Liver (tissue), 9 donors: ENCODE measurements around the gene ME2. TPM values are rescaled to one million over a fixed set of nuclear protein-coding genes. Genes with fewer than 3 reads are reported as not detected.
"Not testable (repeated sequence)": the region's sequence is repeated elsewhere in the genome, so short reads cannot be mapped to it uniquely, and the experiment has no call there.

Experiments used
- DNase-seq: peaks from one replicate; pipeline ENCODE4 v3.0.0-alpha.2; 2017; ENCODE audit warnings: low spot score
- H3K27ac ChIP-seq, 2 donors: one replicate each; pipeline ENCODE4 v1.7.0; 2013; ENCODE audit warnings: inconsistent platforms in 2 of 2, low read length in 2 of 2, control low read depth in 1 of 2, low read depth in 1 of 2, mild to moderate bottlenecking in 1 of 2
- H3K27me3 ChIP-seq, 4 donors: one replicate each; pipeline versions ENCODE4 v1.6.1 to v1.7.0; 2013; ENCODE audit warnings: low read length in 3 of 4, inconsistent platforms in 1 of 4, mild to moderate bottlenecking in 1 of 4, moderate library complexity in 1 of 4; ENCODE audit not compliant: control insufficient read depth in 4 of 4, insufficient read depth in 4 of 4
- H3K36me3 ChIP-seq, 4 donors: one replicate each; pipeline versions ENCODE4 v1.6.1 to v1.7.0; 2013; ENCODE audit warnings: low read length in 3 of 4, mild to moderate bottlenecking in 3 of 4, low read depth in 1 of 4, moderate library complexity in 1 of 4; ENCODE audit not compliant: control insufficient read depth in 4 of 4, insufficient read depth in 3 of 4
- H3K4me1 ChIP-seq, 4 donors: one replicate each; pipeline versions ENCODE4 v1.6.1 to v1.7.0; 2013; ENCODE audit warnings: low read length in 3 of 4, mild to moderate bottlenecking in 3 of 4, moderate library complexity in 1 of 4; ENCODE audit not compliant: control insufficient read depth in 4 of 4, insufficient read depth in 4 of 4
- H3K4me3 ChIP-seq, 3 donors: one replicate each; pipeline versions ENCODE4 v1.6.1 to v1.7.0; 2013; ENCODE audit warnings: low read length in 3 of 3, control low read depth in 1 of 3, low read depth in 1 of 3, mild to moderate bottlenecking in 1 of 3
- H3K9ac ChIP-seq, 2 donors: one replicate each; pipeline ENCODE4 v1.7.0; 2013; ENCODE audit warnings: low read length in 2 of 2, mild to moderate bottlenecking in 2 of 2, moderate library complexity in 2 of 2, control low read depth in 1 of 2, low read depth in 1 of 2
- H3K9me3 ChIP-seq, 4 donors: one replicate each; pipeline versions ENCODE4 v1.6.1 to v1.7.0; 2013; ENCODE audit warnings: low read length in 3 of 4; ENCODE audit not compliant: control insufficient read depth in 4 of 4
- ATF3 ChIP-seq: IDR thresholded peaks from 2 replicates; pipeline ENCODE4 v1.6.1; 2016; ENCODE audit warnings: antibody characterized with exemption
- CTCF ChIP-seq: fragments of 150-350 bp; IDR thresholded peaks from 2 replicates; pipeline ENCODE4 v1.5.1; 2017; ENCODE audit warnings: improper control_type of control experiment, low read depth, low read length; ENCODE audit not compliant: missing input control
- EGR1 ChIP-seq, 2 donors: IDR thresholded peaks; 2 replicates each; pipeline ENCODE4 v1.6.1; 2016 to 2018; ENCODE audit warnings: antibody characterized with exemption in 2 of 2, low read depth in 2 of 2
- FOXA2 ChIP-seq: IDR thresholded peaks from 2 replicates; pipeline ENCODE4 v1.6.1; 2016; ENCODE audit warnings: antibody characterized with exemption
- GABPA ChIP-seq, 2 donors: IDR thresholded peaks in 1 of 2; conservative IDR thresholded peaks in 1 of 2; 2 replicates each; pipeline ENCODE4 v1.6.1; 2016; ENCODE audit warnings: antibody characterized with exemption in 2 of 2, mild to moderate bottlenecking in 1 of 2, moderate library complexity in 1 of 2
- HNF4A ChIP-seq, 2 donors: conservative IDR thresholded peaks; 2 replicates each; pipeline ENCODE4 v1.6.1; 2016; ENCODE audit warnings: antibody characterized with exemption in 2 of 2, mild to moderate bottlenecking in 2 of 2
- HNF4G ChIP-seq: IDR thresholded peaks from 2 replicates; pipeline ENCODE4 v1.6.1; 2016; ENCODE audit warnings: antibody characterized with exemption
- JUND ChIP-seq, 2 donors: IDR thresholded peaks; 2 replicates each; pipeline ENCODE4 v1.6.1; 2016; ENCODE audit warnings: antibody characterized with exemption in 2 of 2
- MAX ChIP-seq: IDR thresholded peaks from 2 replicates; pipeline ENCODE4 v1.6.1; 2016; ENCODE audit warnings: antibody characterized with exemption
- NR2F2 ChIP-seq: IDR thresholded peaks from 2 replicates; pipeline ENCODE4 v1.6.1; 2016; ENCODE audit warnings: antibody characterized with exemption
- RAD21 ChIP-seq, 2 donors: IDR thresholded peaks; 2 replicates each; pipeline ENCODE4 v1.6.1; 2016; ENCODE audit warnings: antibody characterized with exemption in 2 of 2, mild to moderate bottlenecking in 2 of 2
- REST ChIP-seq: IDR thresholded peaks from 2 replicates; pipeline ENCODE4 v1.6.1; 2016; ENCODE audit warnings: antibody characterized with exemption, mild to moderate bottlenecking
- SP1 ChIP-seq: IDR thresholded peaks from 2 replicates; pipeline ENCODE4 v1.6.1; 2018; ENCODE audit warnings: antibody characterized with exemption, mild to moderate bottlenecking
- TAF1 ChIP-seq: conservative IDR thresholded peaks from 2 replicates; pipeline ENCODE4 v1.6.1; 2016; ENCODE audit warnings: antibody characterized with exemption, mild to moderate bottlenecking
- YY1 ChIP-seq: IDR thresholded peaks from 2 replicates; pipeline ENCODE4 v1.6.1; 2016; ENCODE audit warnings: antibody characterized with exemption, mild to moderate bottlenecking
- ZBTB33 ChIP-seq: IDR thresholded peaks from 2 replicates; pipeline ENCODE4 v1.6.1; 2016; ENCODE audit warnings: antibody characterized with exemption
- WGBS: extraction: QIAGEN DNeasy Blood & Tissue Kit; methylation state at CpG from one replicate; pipeline ENCODE4 v1.1.7; 2013; 5-methylcytosine and 5-hydroxymethylcytosine counted together
- polyA plus RNA-seq, 2 donors: library from polyadenylated mRNA; stranded (reverse) in 1 of 2; unstranded in 1 of 2; fragments of 200-250 nt in 1 of 2; fragments of >200 nt in 1 of 2; fragmentation: Nextera tagmentation in 1 of 2; extraction: Ambion mirVana in 1 of 2; gene quantifications; one replicate each; pipeline versions ENCODE4 v1.2.1 to v1.2.3, GENCODE V29; 2013 to 2015
- total RNA-seq, 2 donors: library from RNA; depleted of rRNA; stranded (reverse); fragments of >200 nt; gene quantifications; one replicate each; pipeline ENCODE4 v1.2.3, GENCODE V29; 2014
- donor health status: healthy.
- donor health status: healthy.
- donor health status: healthy.
- donor health status: healthy.
- donor health status: healthy.

ME2 gene
- total and polyA plus RNA-seq, 4 donors, result 9.0 to 33.8 (median 16.1) TPM

GRCh38 chr18:50880119-50880465 lies 1.2 kb downstream of the ME2 start:
- DNase-seq, result no peak
- TF ChIP-seq HNF4G (no peak), GABPA (IDR thresholded peaks at IDR 0.05 in 1 of 2, conservative IDR thresholded peaks at IDR 0.05 in 1 of 2) (no peak), TAF1 (no peak), EGR1 (IDR thresholded peaks at IDR 0.05; ENCODE audit: low read depth in 2 of 2) (no peak), YY1 (no peak), ZBTB33 (no peak), RAD21 (IDR thresholded peaks at IDR 0.05) (no peak), HNF4A (conservative IDR thresholded peaks at IDR 0.05) (no peak), FOXA2 (no peak), JUND (IDR thresholded peaks at IDR 0.05) (no peak), REST (no peak), ATF3 (no peak), SP1 (no peak), MAX (no peak), NR2F2 (no peak), CTCF (no peak)
- H3K4me1 ChIP-seq, result peaks cover 0 to 12% (median 8%) of the 10 kb centered on the region in 4 donors
- H3K27ac ChIP-seq, result peak overlapping the region; percentile 86 to 97
- H3K9me3 ChIP-seq, result no peaks in the 10 kb centered on the region
- H3K27me3 ChIP-seq, result no peaks in the 10 kb centered on the region
- peak overlapping the region; percentile 61 to 97 for H3K9ac ChIP-seq
- H3K4me3 ChIP-seq, result peak overlapping the region; percentile 85 to 100 (median 85)
- WGBS, result 44% methylated on average over 6 of the region's 6 CpGs
- no peaks in the 10 kb centered on the region for H3K36me3 ChIP-seq

GRCh38 chr18:50880944-50881343 lies 2.0 kb downstream of the ME2 start:
- not testable (repeated sequence) for H3K9me3 ChIP-seq, DNase-seq, H3K36me3 ChIP-seq, H3K9ac ChIP-seq, H3K27ac ChIP-seq, H3K4me3 ChIP-seq, H3K27me3 ChIP-seq
- WGBS, result 93% methylated on average over 9 of the region's 9 CpGs
- peaks cover 0 to 12% (median 8%) of the 10 kb centered on the region in 4 donors for H3K4me1 ChIP-seq
